Large intestine (tissue), 3 donors: ENCODE results near the gene GLP2R. TPM values are rescaled to one million over a fixed set of nuclear protein-coding genes. Genes with fewer than 3 reads are reported as not detected.

Source experiments
- DNase-seq, 2 donors: peaks; one replicate each; pipeline versions ENCODE4 v3.0.0 to v3.0.0-alpha.2; 2013
- H3K27ac ChIP-seq: one replicate; pipeline ENCODE4 v1.5.1; 2013; ENCODE audit warnings: low read length
- H3K27me3 ChIP-seq: 2 replicates; pipeline ENCODE4 v1.6.1; 2013; ENCODE audit warnings: low read length; ENCODE audit not compliant: control insufficient read depth, insufficient read depth
- H3K36me3 ChIP-seq: 2 replicates; pipeline ENCODE4 v1.6.1; 2013; ENCODE audit warnings: low read length; ENCODE audit not compliant: control insufficient read depth, insufficient read depth
- H3K4me1 ChIP-seq: one replicate; pipeline ENCODE4 v1.6.1; 2013; ENCODE audit warnings: low read length; ENCODE audit not compliant: control insufficient read depth, insufficient read depth
- H3K4me3 ChIP-seq: one replicate; pipeline ENCODE4 v1.5.1; 2013; ENCODE audit warnings: low read length
- H3K9me3 ChIP-seq: one replicate; pipeline ENCODE4 v1.6.1; 2013; ENCODE audit warnings: mild to moderate bottlenecking, low read depth, low read length, moderate library complexity; ENCODE audit not compliant: control insufficient read depth
- WGBS: methylation state at CpG from one replicate; pipeline ENCODE4 v1.1.5; 2013; ENCODE audit warnings: low lambda C conversion rate; ENCODE audit not compliant: insufficient coverage; 5-methylcytosine and 5-hydroxymethylcytosine counted together
- polyA plus RNA-seq: library from polyadenylated mRNA; unstranded; fragments of 120-200 nt; gene quantifications from one replicate; pipeline ENCODE4 v1.2.1, GENCODE V29; 2013

Gene GLP2R
- polyA plus RNA-seq, 1 donor: 6.4 TPM

- H3K4me3 ChIP-seq: no peak overlapping the region
- H3K4me1 ChIP-seq: no peaks in the 10 kb centered on the region
- no peaks in the 10 kb centered on the region for H3K36me3 ChIP-seq
- no peak overlapping the region for H3K27ac ChIP-seq
- no peak for DNase-seq
- H3K27me3 ChIP-seq: no peaks in the 10 kb centered on the region
- no peaks in the 10 kb centered on the region for H3K9me3 ChIP-seq
- no CpG with 5 or more reads among the region's 4 CpGs for WGBS
These were observed 19.6 kb downstream of the GLP2R start for GRCh38 chr17:9845306-9845705.

GRCh38 chr17:9850151-9850550, 24.4 kb downstream of the GLP2R start:
- H3K36me3 ChIP-seq: no peaks in the 10 kb centered on the region
- WGBS: 100% methylated on average over 1 of the region's 5 CpGs
- no peaks in the 10 kb centered on the region for H3K4me1 ChIP-seq
- no peaks in the 10 kb centered on the region for H3K9me3 ChIP-seq
- no peak overlapping the region for H3K4me3 ChIP-seq
- no peaks in the 10 kb centered on the region for H3K27me3 ChIP-seq
- no peak for DNase-seq
- H3K27ac ChIP-seq: no peak overlapping the region

- Histone ChIP-seq H3K9me3 (no peaks in the 10 kb centered on the region), H3K36me3 (no peaks in the 10 kb centered on the region), H3K4me1 (no peaks in the 10 kb centered on the region), H3K27ac (no peak overlapping the region), H3K27me3 (no peaks in the 10 kb centered on the region), H3K4me3 (no peak overlapping the region)
- no CpG with 5 or more reads among the region's 5 CpGs for WGBS
- DNase-seq: no peak
These were observed 28.5 kb downstream of the GLP2R start for GRCh38 chr17:9854255-9854654.

- Histone ChIP-seq H3K4me1 (no peaks in the 10 kb centered on the region), H3K36me3 (no peaks in the 10 kb centered on the region), H3K27me3 (no peaks in the 10 kb centered on the region), H3K4me3 (no peak overlapping the region), H3K27ac (no peak overlapping the region), H3K9me3 (no peaks in the 10 kb centered on the region)
- DNase-seq: no peak
- WGBS: 91% methylated on average over 4 of the region's 4 CpGs
These were observed 29.3 kb downstream of the GLP2R start for GRCh38 chr17:9855036-9855435.

- no peak for DNase-seq
- Histone ChIP-seq H3K36me3 (no peaks in the 10 kb centered on the region), H3K27ac (no peak overlapping the region), H3K27me3 (no peaks in the 10 kb centered on the region), H3K4me1 (no peaks in the 10 kb centered on the region), H3K9me3 (no peaks in the 10 kb centered on the region), H3K4me3 (no peak overlapping the region)
- no CpG with 5 or more reads among the region's 5 CpGs for WGBS
These were observed 34.1 kb downstream of the GLP2R start for GRCh38 chr17:9859781-9860180.

- Histone ChIP-seq H3K9me3 (no peaks in the 10 kb centered on the region), H3K27me3 (no peaks in the 10 kb centered on the region), H3K4me1 (no peaks in the 10 kb centered on the region), H3K4me3 (no peak overlapping the region), H3K36me3 (no peaks in the 10 kb centered on the region), H3K27ac (no peak overlapping the region)
- no peak for DNase-seq
- 80% methylated on average over 1 of the region's 7 CpGs for WGBS
These were observed 35.1 kb downstream of the GLP2R start for GRCh38 chr17:9860851-9861250.

GRCh38 chr17:9862220-9862619, 36.5 kb downstream of the GLP2R start:
- Histone ChIP-seq H3K9me3 (no peaks in the 10 kb centered on the region), H3K4me3 (no peak overlapping the region), H3K36me3 (no peaks in the 10 kb centered on the region), H3K27me3 (no peaks in the 10 kb centered on the region), H3K4me1 (no peaks in the 10 kb centered on the region), H3K27ac (no peak overlapping the region)
- DNase-seq: no peak
- no CpG with 5 or more reads among the region's 1 CpG for WGBS

GRCh38 chr17:9862949-9863348, 37.2 kb downstream of the GLP2R start:
- Histone ChIP-seq H3K27me3 (no peaks in the 10 kb centered on the region), H3K9me3 (no peaks in the 10 kb centered on the region), H3K36me3 (no peaks in the 10 kb centered on the region), H3K4me3 (no peak overlapping the region), H3K27ac (no peak overlapping the region), H3K4me1 (no peaks in the 10 kb centered on the region)
- no CpG with 5 or more reads among the region's 4 CpGs for WGBS
- DNase-seq: no peak

- DNase-seq: no peak
- 80% methylated on average over 1 of the region's 1 CpG for WGBS
- Histone ChIP-seq H3K36me3 (no peaks in the 10 kb centered on the region), H3K9me3 (no peaks in the 10 kb centered on the region), H3K4me3 (no peak overlapping the region), H3K4me1 (no peaks in the 10 kb centered on the region), H3K27ac (no peak overlapping the region), H3K27me3 (no peaks in the 10 kb centered on the region)
These were observed 39.9 kb downstream of the GLP2R start for GRCh38 chr17:9865586-9865985.

GRCh38 chr17:9868552-9868951, 42.8 kb downstream of the GLP2R start:
- no peaks in the 10 kb centered on the region for H3K4me1 ChIP-seq
- no peaks in the 10 kb centered on the region for H3K9me3 ChIP-seq
- DNase-seq: no peak
- H3K27ac ChIP-seq: no peak overlapping the region
- 86% methylated on average over 1 of the region's 3 CpGs for WGBS
- no peak overlapping the region for H3K4me3 ChIP-seq
- no peaks in the 10 kb centered on the region for H3K36me3 ChIP-seq
- no peaks in the 10 kb centered on the region for H3K27me3 ChIP-seq

- Histone ChIP-seq H3K4me3 (no peak overlapping the region), H3K27me3 (no peaks in the 10 kb centered on the region), H3K4me1 (no peaks in the 10 kb centered on the region), H3K27ac (no peak overlapping the region), H3K36me3 (no peaks in the 10 kb centered on the region), H3K9me3 (no peaks in the 10 kb centered on the region)
- no CpG with 5 or more reads among the region's 6 CpGs for WGBS
- no peak for DNase-seq
These were observed 47.1 kb downstream of the GLP2R start for GRCh38 chr17:9872852-9873251.
